ENCODE data around the gene HECW1. TPM values are rescaled to one million over a fixed set of nuclear protein-coding genes. Genes with fewer than 3 reads are reported as not detected.

The HECW1 gene
- total and polyA plus RNA-seq, 12 donors: 0.07 to 0.23 TPM; not detected in 10

GRCh38 chr7:43151076-43151475 lies 38.6 kb downstream of the HECW1 start:
- Histone ChIP-seq H3K36me3 (no peaks in the 10 kb centered on the region), H3K9me3 (peaks cover 0 to 3% (median 0%) of the 10 kb centered on the region in 11 donors), H3K27me3 (peaks cover 0 to 28% (median 5%) of the 10 kb centered on the region in 7 donors), H3K4me1 (no peaks in the 10 kb centered on the region), H3K27ac (no peak overlapping the region), H3K4me3 (no peak overlapping the region)
- ATAC-seq: no peak
- no peak for DNase-seq
- intact Hi-C loops (cut with DNase I): loop anchor here in 1 of 10 donors (5.0 kb wide), 1 partner anchor 601 kb away; no protein-coding TSS in a partner anchor
- TF ChIP-seq CTCF (IDR thresholded peaks at IDR 0.05): no peak
- WGBS, 2 donors: 76 to 85% methylated on average over 1 of the region's 1 CpG

GRCh38 chr7:43152696-43153095 lies 40.2 kb downstream of the HECW1 start:
- H3K27ac ChIP-seq: no peak overlapping the region
- no peak for DNase-seq
- intact Hi-C loops (cut with DNase I): loop anchor here in 1 of 10 donors (5.0 kb wide), 1 partner anchor 600 kb away; no protein-coding TSS in a partner anchor
- H3K36me3 ChIP-seq: no peaks in the 10 kb centered on the region
- peaks cover 0 to 3% (median 0%) of the 10 kb centered on the region in 11 donors for H3K9me3 ChIP-seq
- TF ChIP-seq CTCF (IDR thresholded peaks at IDR 0.05): no peak
- 50 to 66% methylated on average over 6 of the region's 6 CpGs for WGBS, 2 donors
- H3K27me3 ChIP-seq: peaks cover 0 to 21% (median 5%) of the 10 kb centered on the region in 7 donors
- H3K4me3 ChIP-seq: no peak overlapping the region
- H3K4me1 ChIP-seq: no peaks in the 10 kb centered on the region
- ATAC-seq: no peak

GRCh38 chr7:43155636-43156035 lies 43.2 kb downstream of the HECW1 start:
- 70 to 77% methylated on average over 4 of the region's 4 CpGs for WGBS, 2 donors
- TF ChIP-seq CTCF (IDR thresholded peaks at IDR 0.05): no peak

GRCh38 chr7:43163885-43164284 lies 51.4 kb downstream of the HECW1 start:
- no peak for TF ChIP-seq CTCF (IDR thresholded peaks at IDR 0.05)
- Histone ChIP-seq H3K4me3 (no peak overlapping the region), H3K9me3 (no peaks in the 10 kb centered on the region), H3K27me3 (peaks cover 0 to 3% (median 0%) of the 10 kb centered on the region in 7 donors), H3K4me1 (peaks cover 0 to 5% (median 0%) of the 10 kb centered on the region in 9 donors), H3K36me3 (no peaks in the 10 kb centered on the region), H3K27ac (no peak overlapping the region)
- WGBS, 2 donors: 93 to 95% methylated on average over 3 of the region's 3 CpGs
- no peak for DNase-seq
- ATAC-seq: no peak
- intact Hi-C loops (cut with DNase I): no loop called here

More at GRCh38 chr7:43155636-43156035, 43.2 kb downstream of the HECW1 start:
- DNase-seq (no peak), ATAC-seq (no peak)
- intact Hi-C loops (cut with DNase I): no loop called here
- no peak overlapping the region for H3K4me3 ChIP-seq
- no peaks in the 10 kb centered on the region for H3K4me1 ChIP-seq
- no peaks in the 10 kb centered on the region for H3K9me3 ChIP-seq
- peaks cover 0 to 21% (median 5%) of the 10 kb centered on the region in 7 donors for H3K27me3 ChIP-seq
- H3K36me3 ChIP-seq: no peaks in the 10 kb centered on the region
- no peak overlapping the region for H3K27ac ChIP-seq
